Adrenal gland (tissue), 12 donors: ENCODE data around the gene HYKK. TPM values are rescaled to one million over a fixed set of nuclear protein-coding genes. Genes with fewer than 3 reads are reported as not detected.
"Not testable (repeated sequence)": the region's sequence is repeated elsewhere in the genome, so short reads cannot be mapped to it uniquely, and the experiment has no call there.

Experiments
- DNase-seq, 7 donors: peaks; one replicate each; pipeline ENCODE4 v3.0.0-alpha.2; 2019 to 2020
- H3K27ac ChIP-seq, 5 donors: fragments of 200-600 bp; sonication (generic) in 4 of 5; 1 replicate in 3 of 5; 2 replicates in 2 of 5; pipeline versions ENCODE4 v1.5.1 to v1.8.0; 2016 to 2020; ENCODE audit warnings: mild to moderate bottlenecking in 1 of 5
- H3K27me3 ChIP-seq: fragments of 200-600 bp; 2 replicates; pipeline ENCODE4 v1.8.0; 2021
- H3K36me3 ChIP-seq, 2 donors: fragments of 200-600 bp; replicated peaks in 1 of 2; 1 replicate in 1 of 2; 2 replicates in 1 of 2; pipeline versions ENCODE4 v1.5.1 to v1.8.0; 2018 to 2022
- H3K4me1 ChIP-seq, 2 donors: fragments of 200-600 bp; replicated peaks in 1 of 2; 1 replicate in 1 of 2; 2 replicates in 1 of 2; pipeline versions ENCODE4 v1.5.1 to v1.8.0; 2018 to 2021
- H3K4me3 ChIP-seq, 4 donors: fragments of 200-600 bp; sonication (generic) in 3 of 4; one replicate each; pipeline ENCODE4 v1.5.1; 2016 to 2018
- H3K9me3 ChIP-seq, 3 donors: fragments of 200-600 bp; sonication (generic) in 1 of 3; replicated peaks in 1 of 3; 1 replicate in 2 of 3; 2 replicates in 1 of 3; pipeline versions ENCODE4 v1.5.1 to v1.8.0; 2016 to 2021
- POLR2A ChIP-seq, 2 donors: fragments of 450-650 bp; IDR thresholded peaks; one replicate each; pipeline ENCODE4 v1.6.1; 2017; ENCODE audit warnings: antibody characterized with exemption in 2 of 2, mild to moderate bottlenecking in 2 of 2, moderate library complexity in 1 of 2
- WGBS, 4 donors: extraction: QIAGEN DNeasy Blood & Tissue Kit in 2 of 4; methylation state at CpG; one replicate each; pipeline versions ENCODE4 v1.1.5 to v1.1.7; 2013 to 2017; 5-methylcytosine and 5-hydroxymethylcytosine counted together
- intact Hi-C, 2 donors: fragments of 100-400 bp; cut with DNase I; formaldehyde crosslinking; loops; one replicate each; pipeline versions ENCODE4 v1.14.1 to v1.15.0; 2022 to 2023
- polyA plus RNA-seq, 3 donors: library from polyadenylated mRNA; stranded (reverse); fragments of 200-250 nt in 2 of 3; fragments of 350-450 nt in 1 of 3; fragmentation: Illumina TruSeq in 1 of 3; extraction: RNeasy Lipid Tissue Mini Kit (QIAGEN cat#74804) in 1 of 3; gene quantifications; one replicate each; pipeline ENCODE4 v1.2.3, GENCODE V29; 2013 to 2014
- total RNA-seq, 9 donors: library from RNA; depleted of rRNA in 4 of 9; stranded (reverse); fragments of >200 nt in 4 of 9; fragments of 120-200 nt in 1 of 9; fragmentation: NEBNext Ultra II Directional in 1 of 9; extraction: Animal tissue kit (Norgen Biotek cat#: 25700) in 1 of 9; gene quantifications; one replicate each; pipeline versions ENCODE4 v1.1.0 to v1.2.4, GENCODE V29; 2013 to 2023
- TF ChIP-seq, protein P1 (sequence below), 6 experiments: fragments of 450-650 bp in 4 of 6; fragments of 200-600 bp in 2 of 6; sonication (generic) in 1 of 6; IDR thresholded peaks; 1 replicate in 5 of 6; 2 replicates in 1 of 6; pipeline versions ENCODE4 v1.5.1 to v1.8.0; 2016 to 2021; ENCODE audit warnings: antibody characterized with exemption in 6 of 6, mild to moderate bottlenecking in 2 of 6, moderate library complexity in 1 of 6
- donor health status: healthy with polysubstance abuse.
- donor health status: Bipolar disorder and iron deficiency.
- donor health status: DM: yes; HTN: yes; CAD: no.
- donor health status: DM: no; HTN: no; CAD: no.
- donor health status: DM: no; HTN: no; CAD: no.
- donor health status: DM: yes; HTN: yes; CAD: no.

HYKK gene
- total and polyA plus RNA-seq, 12 donors: 3.1 to 17.1 (median 7.4) TPM

DNA sequence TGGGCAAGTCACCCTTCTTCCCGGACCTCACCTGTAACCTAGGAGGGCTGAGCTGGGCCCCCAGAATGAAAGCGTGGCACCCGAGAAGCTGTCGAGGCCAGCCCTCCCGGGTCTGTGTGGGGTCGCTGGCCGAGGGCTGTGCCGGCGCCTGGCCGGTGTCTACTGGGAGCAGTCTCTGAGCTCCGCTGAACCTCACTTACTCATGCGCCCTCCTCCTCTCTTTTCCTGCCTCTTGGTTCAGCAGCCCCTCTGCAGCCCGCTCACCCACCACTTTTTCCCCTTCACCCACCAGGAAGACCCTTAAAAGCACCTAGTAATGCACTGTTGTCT, 419 bp downstream of the HYKK start:
- Histone ChIP-seq H3K27me3 (no peaks in the 10 kb centered on the region), H3K4me1 (peaks cover 0 to 13% of the 10 kb centered on the region in 2 donors), H3K9me3 (no peaks in the 10 kb centered on the region), H3K36me3 (no peaks in the 10 kb centered on the region), H3K4me3 (peak overlapping the region in 3 of 4 donors; percentile 13 to 83 (median 65)), H3K27ac (peak overlapping the region in 3 of 5 donors; percentile 52 to 56 (median 53))
- no peak for DNase-seq
- 0 to 2% (median 1%) methylated on average over 12 to 13 of the region's 13 CpGs for WGBS, 4 donors
- intact Hi-C loops: no loop called here
- TF ChIP-seq, protein P1, sequence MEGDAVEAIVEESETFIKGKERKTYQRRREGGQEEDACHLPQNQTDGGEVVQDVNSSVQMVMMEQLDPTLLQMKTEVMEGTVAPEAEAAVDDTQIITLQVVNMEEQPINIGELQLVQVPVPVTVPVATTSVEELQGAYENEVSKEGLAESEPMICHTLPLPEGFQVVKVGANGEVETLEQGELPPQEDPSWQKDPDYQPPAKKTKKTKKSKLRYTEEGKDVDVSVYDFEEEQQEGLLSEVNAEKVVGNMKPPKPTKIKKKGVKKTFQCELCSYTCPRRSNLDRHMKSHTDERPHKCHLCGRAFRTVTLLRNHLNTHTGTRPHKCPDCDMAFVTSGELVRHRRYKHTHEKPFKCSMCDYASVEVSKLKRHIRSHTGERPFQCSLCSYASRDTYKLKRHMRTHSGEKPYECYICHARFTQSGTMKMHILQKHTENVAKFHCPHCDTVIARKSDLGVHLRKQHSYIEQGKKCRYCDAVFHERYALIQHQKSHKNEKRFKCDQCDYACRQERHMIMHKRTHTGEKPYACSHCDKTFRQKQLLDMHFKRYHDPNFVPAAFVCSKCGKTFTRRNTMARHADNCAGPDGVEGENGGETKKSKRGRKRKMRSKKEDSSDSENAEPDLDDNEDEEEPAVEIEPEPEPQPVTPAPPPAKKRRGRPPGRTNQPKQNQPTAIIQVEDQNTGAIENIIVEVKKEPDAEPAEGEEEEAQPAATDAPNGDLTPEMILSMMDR (IDR thresholded peaks at IDR 0.05): peak in 1 of 6 experiments; percentile 5
- no peak for TF ChIP-seq POLR2A (IDR thresholded peaks at IDR 0.05)

DNA sequence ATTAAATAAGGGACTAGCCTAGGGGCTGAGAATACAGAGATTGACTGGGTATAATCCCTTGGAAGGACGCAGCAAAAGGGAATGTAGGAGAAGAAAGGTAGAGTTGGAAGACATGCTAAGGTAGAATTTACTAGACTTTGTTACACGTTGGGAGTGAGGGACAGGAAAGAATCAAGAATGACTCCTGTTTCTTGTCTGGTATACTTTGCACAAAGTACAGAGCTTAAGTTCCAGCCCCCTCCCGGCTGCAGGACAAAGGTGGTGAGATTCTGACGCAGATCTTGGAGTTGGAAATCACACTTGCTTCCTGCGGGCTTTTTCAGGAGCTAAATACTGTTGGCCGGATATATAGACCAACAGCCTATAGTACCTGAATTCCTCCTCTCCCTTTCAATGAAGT, 895 bp downstream of the HYKK start:
- intact Hi-C loops: no loop called here
- Histone ChIP-seq H3K4me3 (peak overlapping the region in 2 of 4 donors; percentile 65 to 83), H3K4me1 (peaks cover 0 to 13% of the 10 kb centered on the region in 2 donors), H3K36me3 (no peaks in the 10 kb centered on the region), H3K9me3 (no peaks in the 10 kb centered on the region), H3K27me3 (no peaks in the 10 kb centered on the region), H3K27ac (no peak overlapping the region)
- DNase-seq: no peak
- TF ChIP-seq, protein P1 (IDR thresholded peaks at IDR 0.05): no peak
- TF ChIP-seq POLR2A (IDR thresholded peaks at IDR 0.05): no peak
- WGBS, 4 donors: 47 to 66% (median 49%) methylated on average over 6 of the region's 6 CpGs

DNA sequence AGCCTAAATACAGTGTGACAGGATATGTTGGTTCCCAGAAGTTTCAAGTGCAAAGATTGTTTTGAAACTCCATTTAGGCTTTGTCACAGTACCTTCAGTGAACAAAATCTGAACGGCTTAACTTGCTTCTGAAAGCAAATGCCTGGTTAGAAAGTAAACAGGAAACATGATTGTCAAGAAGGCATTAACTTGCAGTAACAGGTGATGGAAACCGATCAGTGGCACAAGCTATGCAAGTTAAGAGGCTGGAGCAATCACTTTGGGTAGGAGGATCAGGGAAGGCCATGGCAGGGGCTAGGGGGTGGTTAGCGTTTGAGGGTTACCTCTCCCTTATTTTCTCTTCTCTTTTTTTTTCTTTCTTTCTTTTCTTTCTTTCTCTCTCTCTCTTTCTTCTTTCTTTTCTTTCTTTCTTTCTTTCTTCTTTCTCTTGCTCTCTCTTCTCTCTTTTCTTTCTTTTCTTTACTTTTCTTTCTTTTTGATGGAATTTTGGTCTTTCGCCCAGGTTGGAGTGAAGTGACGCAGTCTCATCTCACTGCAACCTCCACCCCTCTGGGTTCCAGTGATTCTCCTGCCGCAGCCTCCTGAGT, 2.4 kb downstream of the HYKK start:
- intact Hi-C loops: no loop called here
- Histone ChIP-seq H3K4me1 (peaks cover 0 to 13% of the 10 kb centered on the region in 2 donors), H3K9me3 (no peaks in the 10 kb centered on the region), H3K27me3 (no peaks in the 10 kb centered on the region), H3K36me3 (no peaks in the 10 kb centered on the region), H3K4me3 (no peak overlapping the region), H3K27ac (no peak overlapping the region)
- TF ChIP-seq, protein P1 (IDR thresholded peaks at IDR 0.05): no peak
- no peak for TF ChIP-seq POLR2A (IDR thresholded peaks at IDR 0.05)
- 70 to 85% (median 80%) methylated on average over 6 of the region's 6 CpGs for WGBS, 4 donors
- no peak for DNase-seq

DNA sequence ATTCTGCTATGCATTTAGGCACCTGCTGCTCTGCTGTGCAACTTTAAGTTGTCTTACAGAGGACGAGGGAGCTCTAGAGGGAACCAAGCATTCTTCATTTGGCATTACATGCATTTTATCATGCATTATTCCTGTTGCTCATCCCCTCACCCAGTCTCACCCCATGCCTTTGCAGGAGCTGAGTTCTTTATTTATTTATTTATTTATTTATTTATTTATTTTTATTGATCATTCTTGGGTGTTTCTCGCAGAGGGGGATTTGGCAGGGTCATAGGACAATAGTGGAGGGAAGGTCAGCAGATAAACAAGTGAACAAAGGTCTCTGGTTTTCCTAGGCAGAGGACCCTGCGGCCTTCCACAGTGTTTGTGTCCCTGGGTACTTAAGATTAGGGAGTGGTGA, 12.7 kb downstream of the HYKK start:
- intact Hi-C loops, H3K4me3 ChIP-seq, H3K9me3 ChIP-seq, H3K36me3 ChIP-seq, H3K27me3 ChIP-seq, DNase-seq, H3K27ac ChIP-seq, H3K4me1 ChIP-seq: not testable (repeated sequence)
- 98 to 100% (median 98%) methylated on average over 2 to 3 of the region's 3 CpGs for WGBS, 4 donors

DNA sequence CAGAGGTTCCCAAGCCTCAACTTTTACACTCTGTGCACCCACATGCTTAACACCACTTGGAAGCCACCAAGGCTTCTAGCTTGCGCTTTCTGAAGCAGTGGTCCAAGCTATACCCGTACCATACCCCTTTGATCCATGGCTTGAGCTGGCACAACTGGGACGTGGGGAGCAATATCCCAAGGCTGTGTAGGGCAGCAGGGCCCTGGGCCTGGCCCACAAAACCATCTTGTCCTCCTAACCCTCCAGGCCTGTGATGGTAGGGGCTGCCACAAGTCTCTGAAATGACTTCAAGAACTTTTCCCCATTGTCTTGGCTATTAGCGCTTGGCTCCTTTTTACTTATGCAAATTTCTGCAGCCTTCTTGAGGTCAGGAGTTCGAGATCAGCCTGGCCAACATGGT, 16.9 kb downstream of the HYKK start:
- Histone ChIP-seq H3K36me3 (no peaks in the 10 kb centered on the region), H3K27me3 (no peaks in the 10 kb centered on the region), H3K27ac (no peak overlapping the region), H3K4me3 (no peak overlapping the region), H3K9me3 (no peaks in the 10 kb centered on the region), H3K4me1 (no peaks in the 10 kb centered on the region)
- TF ChIP-seq, protein P1 (IDR thresholded peaks at IDR 0.05): no peak
- TF ChIP-seq POLR2A (IDR thresholded peaks at IDR 0.05): no peak
- 86 to 100% (median 93%) methylated on average over 5 of the region's 5 CpGs for WGBS, 4 donors
- intact Hi-C loops: no loop called here
- DNase-seq: no peak
